Mucosa of gallbladder (tissue), 1 donor: ENCODE data around the gene MEP1A. TPM values are rescaled to one million over a fixed set of nuclear protein-coding genes. Genes with fewer than 3 reads are reported as not detected.
"Not testable (repeated sequence)": the region's sequence is repeated elsewhere in the genome, so short reads cannot be mapped to it uniquely, and the experiment has no call there.

ENCODE experiments used
- DNase-seq: peaks from one replicate; pipeline ENCODE4 v3.0.0-alpha.2; 2020; ENCODE audit warnings: low spot score
- total RNA-seq: library from RNA; stranded (reverse); gene quantifications from one replicate; pipeline ENCODE4 v1.2.1, GENCODE V29; 2021
- donor health status: DM: no; HTN: no; CAD: no.

Gene MEP1A
- total RNA-seq, 1 donor from 2014 or later: not detected

DNA sequence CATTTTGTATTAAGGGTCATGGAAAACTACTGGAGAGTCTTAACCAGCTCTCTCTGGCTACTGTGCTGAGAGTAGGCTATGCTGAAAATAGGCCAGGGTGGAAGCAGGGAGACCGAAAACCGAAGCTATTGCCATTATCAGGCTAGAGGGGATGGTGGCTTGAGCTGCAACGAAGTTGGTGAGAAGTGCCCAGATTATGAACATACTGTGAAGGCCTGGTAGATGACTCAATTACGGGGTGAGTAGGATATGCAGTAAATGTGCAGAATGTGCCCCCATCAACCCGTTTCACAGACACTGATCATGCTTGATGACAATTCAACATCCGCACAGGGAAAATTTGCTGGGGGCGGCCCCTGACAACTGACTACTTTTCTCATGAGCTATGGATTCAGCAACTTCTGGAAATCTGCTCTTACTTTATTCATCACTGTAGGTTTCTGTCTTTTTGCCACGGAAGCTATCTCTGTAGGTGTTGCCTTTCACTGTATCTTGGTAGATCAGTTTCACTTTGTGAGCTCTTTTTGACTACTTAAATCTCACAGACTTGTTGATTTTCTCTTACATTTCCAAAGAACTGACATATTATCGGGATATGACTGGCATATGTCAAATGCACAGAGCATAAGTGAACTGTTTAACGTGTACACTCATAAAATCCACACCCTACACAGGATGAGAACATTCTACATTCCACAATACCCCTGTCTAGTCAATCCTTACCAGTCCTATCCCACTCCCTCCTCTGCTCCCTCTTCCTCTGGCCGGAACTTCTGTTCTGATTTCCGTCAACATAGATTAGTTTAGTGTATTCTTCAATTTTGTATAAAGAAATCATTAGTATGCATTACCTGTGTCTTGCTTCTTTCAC, 15.5 kb upstream of the MEP1A start:
- DNase-seq: no peak

DNA sequence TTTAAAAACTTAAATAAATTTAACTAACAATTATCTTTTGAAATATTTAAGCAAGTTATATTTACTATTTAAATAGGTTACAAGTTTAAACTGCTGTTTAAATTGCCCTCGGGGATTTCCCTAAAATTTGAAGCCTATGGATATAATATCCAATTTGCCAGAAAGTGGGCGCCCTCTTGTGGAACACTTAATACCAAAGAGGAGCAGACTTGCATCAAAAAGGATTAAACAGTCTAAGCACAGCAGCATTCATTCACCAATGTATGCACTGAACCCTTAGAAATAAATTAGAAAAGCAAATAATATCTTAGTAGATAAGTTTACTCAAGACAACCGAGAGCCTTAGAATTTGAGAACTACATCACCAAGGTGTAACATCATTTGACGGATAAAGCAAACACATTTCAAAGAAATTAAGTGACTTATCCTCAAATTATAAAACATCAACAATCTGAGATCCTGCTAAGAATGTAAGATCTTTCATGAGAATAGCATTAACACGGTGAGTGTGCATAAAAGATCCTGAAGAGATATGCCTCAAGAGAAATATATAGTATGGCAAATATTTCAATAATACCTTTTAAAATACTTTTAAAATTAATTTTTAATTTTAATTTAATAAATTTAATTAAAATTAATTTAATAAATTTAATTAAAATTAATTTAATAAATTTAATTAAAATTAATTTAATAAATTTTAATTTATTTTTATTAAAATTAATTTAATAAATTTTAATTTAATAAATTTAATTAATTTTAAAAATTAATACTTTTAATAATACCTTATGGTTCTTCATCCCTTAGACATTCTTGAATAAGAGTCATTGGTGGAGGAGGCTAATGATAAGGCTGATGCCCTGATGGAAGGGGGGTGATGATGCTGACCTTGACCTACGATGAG, 11.5 kb upstream of the MEP1A start:
- peak; percentile 58 for DNase-seq

DNA sequence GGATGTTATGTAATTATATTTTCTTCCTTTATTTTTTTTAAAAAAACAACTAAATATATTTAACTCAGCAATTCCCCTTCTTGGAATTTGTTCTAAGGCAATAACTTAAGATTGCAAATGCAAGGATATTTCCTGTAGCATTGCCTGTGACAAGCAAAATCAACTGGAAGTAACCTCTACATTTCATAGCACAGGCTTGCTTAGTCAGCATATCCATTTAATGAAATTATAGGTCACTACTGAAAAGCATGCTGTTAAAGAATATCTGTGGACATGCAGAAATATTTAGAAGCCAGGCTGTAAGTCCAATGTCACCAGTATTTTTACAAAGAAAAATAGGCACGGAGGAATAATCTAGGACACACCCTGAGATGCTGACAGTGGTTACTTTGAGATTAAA, 8.7 kb upstream of the MEP1A start:
- DNase-seq: no peak

DNA sequence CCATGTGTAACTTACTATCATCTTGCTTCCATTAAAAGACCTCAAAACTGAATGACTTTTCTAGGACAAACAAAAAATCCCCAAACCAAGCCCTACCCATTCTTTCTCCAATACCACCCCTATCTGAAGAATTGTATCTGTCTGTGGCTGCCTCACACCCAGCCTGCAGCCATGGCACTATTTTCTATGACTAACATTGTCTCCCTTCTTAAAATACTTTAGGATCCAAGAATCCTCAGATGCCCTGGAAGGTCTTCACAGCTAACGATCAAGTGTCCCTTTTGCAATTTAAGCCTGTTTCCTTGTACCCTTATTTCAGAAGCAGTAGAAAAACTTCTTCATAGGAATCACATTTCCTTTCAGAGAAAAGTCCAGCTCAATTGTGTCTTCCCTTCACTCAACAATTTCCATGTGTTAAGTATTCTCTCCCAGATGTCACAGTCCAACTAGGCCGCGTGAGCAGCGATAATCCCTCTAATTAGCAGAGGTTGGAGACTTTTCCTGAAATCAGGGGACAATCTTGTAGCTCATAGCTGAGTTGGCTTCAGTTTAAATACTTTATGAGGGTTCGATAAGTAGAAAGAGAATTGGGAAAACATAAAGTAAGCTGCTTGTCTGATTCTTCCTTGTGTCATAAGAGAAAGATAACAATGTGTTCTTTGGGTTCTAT, 5.2 kb upstream of the MEP1A start:
- DNase-seq: no peak

DNA sequence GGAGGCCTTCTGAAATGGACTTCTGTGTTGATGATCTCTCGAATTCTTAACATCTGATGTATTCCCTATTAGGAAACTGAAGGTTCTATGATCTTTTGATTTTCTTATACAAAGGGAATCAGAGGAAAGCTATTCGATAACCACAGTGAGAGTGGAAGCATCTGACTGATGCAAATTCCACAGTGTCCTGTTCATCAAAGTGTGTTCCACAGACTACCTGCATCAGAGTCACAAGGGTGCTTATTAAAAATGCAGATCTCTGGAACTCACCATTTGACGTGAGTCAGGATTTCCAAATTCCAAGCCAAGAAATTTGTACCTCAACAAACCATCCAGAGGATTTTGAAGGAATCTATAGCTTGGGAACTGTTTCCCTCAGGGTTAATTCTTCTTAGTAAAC, 4.4 kb upstream of the MEP1A start:
- no peak for DNase-seq

DNA sequence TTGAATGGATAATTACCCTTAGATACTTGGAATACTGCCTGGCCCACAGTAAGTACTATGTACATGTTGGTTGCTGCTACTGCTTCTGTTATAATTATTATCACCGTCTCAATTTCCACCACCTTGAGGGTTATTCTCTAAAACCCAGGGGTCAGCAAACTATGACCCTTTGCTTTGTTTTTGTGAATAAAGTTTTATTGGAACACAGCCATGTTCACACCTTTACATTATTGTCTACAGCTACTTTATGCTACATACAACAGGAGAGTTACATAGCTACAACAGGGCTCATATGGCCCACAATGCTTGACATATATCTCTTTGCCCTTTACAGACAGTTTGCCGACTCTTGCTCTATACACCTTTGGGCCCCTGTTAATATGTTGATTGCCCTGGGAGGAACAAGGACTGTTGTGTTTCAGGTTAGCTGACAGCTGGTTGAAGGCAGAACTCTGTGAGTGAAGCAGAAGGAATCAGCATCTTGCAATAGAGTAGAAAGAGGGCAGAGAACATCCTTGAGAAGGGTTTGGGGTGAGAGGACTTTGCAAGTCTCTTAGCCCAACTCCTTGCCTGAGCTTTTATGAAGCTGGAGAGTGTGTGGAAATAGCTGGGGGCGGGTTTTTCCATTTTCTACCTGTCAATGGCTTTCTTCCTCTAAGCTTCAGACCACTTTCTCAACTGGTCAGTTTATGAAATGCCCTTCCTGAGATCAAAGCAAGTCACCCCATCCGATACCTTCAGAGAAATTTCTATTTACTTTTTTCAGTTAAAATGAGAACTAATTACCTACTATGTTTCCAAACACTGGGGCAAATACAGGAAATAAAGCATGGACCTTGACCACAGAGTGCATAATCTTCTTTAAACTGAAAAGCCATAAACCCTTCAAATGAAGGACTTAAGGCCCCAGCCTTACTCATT, 3.5 kb upstream of the MEP1A start:
- DNase-seq: no peak

DNA sequence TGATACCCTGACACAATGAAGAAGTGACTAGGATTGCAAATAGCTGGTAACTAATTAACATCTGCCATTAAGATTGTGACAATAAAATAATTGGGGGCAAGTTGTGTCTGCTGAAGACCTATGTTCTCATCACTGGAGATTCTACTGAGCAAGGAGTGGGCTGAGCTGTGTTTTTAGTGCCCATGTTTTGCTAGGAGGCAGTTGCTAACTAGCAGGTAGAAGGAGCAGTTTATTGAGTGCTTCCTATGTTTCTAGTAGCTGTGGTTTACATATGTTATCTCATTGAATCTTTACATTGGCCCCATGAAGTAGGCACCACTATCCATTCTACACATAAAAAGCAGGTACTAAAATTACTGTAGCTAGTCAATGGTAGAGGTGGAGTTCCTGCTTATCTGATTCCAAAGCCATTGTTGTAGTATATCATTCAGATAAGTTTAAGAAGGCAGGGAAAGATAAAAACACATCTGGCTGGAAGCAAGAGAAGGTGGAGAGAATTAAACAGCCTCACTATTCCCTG, 2.8 kb upstream of the MEP1A start:
- no peak for DNase-seq

DNA sequence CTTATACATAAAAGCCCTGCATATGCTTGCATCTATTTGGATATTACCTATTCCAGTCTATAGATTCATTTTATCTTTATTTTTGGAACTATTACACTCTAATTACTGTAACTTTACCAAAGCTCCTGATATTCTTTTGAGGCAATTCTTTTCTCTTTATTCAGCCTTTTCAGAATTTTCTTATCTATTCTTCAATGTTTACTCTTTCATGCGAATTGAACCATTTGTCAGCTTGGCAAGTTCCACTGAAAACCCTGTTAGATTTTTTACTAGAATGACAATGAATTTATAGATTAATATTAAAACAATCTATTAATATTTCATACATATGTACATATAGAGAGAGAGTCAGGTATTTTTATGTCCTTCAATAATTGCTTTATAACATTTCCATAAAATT, 554 bp upstream of the MEP1A start:
- no peak for DNase-seq

DNA sequence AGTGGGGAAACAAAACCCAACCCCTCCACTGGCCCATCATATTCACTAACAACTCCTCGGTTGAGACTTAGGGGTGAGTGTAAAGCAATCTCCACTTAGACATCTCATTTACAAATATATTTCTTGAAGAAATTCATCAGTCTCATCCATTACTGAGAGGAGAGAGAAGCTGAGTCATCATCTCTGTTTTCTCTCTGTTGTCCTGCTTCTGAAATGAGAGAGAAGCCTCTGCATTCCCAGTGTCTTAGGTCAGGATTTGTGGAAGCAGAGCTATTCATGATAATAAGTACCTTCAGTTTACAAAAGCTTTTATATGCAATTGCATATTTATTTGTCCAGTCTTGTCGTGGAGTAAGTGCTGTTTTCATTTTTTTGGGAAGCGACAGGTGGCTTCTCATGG, 879 bp downstream of the MEP1A start:
- no peak for DNase-seq

DNA sequence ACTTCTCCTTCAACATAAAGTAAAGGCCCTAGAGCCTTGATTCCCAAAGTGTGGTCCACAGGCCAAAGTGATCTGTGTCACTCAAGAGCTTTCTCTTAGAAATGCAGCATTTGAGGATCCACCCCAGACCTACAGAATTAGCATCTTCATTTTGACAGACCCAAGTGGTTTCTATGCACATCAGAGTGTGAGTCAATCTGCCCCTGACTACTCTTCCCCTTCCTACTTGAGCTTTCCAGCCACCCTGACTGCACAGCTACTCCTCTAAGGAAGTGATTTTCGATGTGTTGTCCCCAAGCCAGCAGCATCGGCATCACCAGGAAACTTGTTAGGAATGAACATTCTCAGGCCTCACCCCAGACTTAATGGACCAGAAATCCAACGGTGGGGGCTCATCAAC, 2.6 kb downstream of the MEP1A start:
- DNase-seq: no peak

DNA sequence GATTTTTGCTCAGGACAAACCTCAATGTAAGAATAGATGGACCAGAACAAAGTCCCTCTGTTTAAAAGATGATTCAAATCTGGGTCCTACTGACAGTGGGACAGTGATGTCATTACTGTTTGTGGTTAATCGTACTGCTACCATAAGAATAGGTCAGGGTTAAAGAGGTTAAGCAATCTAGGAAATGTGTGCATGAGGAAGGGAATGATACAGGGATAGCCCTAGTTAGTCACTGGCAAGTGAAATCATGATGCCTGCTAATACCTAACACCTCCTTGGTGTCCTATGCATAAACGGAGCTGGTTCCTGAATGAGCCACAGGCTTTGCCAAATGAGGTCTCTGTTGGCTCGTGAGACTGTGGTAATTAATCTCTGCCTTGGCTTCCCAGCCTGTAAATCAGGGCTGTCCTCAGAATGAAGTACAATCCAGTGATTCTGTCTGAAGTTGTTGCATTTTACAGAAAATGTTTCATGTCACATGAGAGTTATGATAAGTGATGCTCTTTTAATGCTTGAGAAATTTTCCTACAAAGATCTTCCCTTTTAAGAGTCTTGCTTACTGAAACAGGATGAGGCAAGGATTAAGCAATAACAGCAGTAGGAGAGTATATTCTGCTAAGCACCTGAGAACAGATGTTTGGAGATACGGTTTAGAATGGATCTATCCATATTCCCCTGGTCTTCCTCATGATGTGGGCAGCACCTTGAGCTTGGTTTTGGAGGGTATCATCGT, 3.8 kb downstream of the MEP1A start:
- no peak for DNase-seq

DNA sequence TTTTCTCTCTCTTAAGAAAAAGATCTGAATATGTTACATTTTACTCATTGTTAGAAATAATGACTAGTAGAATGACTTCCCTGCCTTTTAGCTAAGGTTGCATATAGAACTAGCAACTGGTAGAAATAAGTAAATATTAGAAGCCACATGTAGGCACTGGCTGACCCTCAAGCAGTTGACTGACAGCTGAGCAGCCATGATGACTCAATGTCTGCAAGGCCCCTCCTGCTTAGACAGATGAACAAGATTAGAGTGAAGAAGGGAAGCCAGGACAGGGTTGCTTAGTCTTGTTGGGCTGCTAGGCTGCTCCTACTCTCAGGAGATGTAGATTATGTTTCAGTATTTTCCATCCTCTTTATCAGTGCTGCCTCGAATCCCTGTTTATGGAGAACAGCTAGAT, 6.5 kb downstream of the MEP1A start:
- no peak for DNase-seq

DNA sequence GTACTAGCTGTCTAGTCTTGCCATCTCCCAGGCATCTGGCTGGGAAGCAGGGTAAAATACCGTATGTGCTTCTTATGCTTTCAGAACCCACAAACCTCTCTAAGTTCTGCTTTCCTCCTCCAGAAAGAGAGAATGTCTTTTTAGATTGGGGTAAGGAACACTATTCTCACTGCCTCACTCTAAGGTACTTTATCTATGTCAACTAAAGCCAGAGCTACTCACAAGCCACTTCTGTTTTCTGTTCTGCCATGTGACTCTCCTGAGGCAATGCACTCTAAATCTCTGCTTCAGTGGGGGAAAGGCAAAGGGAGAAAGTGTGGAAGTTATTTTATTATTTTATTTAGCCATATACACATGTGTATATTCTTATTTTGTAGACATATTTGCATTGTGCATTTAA, 15.6 kb downstream of the MEP1A start:
- no peak for DNase-seq

DNA sequence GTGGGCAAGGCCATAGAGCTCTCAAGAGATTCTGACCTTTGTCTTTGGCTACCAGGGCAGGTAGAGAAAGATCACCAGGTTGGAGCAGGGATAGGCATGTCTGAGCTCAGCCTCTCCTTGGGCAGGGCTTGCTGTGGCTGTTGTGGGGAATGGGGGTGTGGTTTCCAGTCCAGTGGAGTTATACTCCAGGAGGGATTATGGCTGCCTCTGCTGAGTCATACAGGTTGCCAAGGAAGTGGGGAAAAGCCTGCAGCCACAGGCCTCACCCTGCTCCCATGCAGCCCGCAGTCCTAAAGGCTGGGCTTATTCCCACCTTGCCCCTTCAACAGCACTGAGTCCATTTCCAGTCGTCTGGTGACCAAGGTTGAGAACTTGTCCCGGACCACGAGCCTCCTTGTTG, 21.9 kb downstream of the MEP1A start:
- DNase-seq: no peak

DNA sequence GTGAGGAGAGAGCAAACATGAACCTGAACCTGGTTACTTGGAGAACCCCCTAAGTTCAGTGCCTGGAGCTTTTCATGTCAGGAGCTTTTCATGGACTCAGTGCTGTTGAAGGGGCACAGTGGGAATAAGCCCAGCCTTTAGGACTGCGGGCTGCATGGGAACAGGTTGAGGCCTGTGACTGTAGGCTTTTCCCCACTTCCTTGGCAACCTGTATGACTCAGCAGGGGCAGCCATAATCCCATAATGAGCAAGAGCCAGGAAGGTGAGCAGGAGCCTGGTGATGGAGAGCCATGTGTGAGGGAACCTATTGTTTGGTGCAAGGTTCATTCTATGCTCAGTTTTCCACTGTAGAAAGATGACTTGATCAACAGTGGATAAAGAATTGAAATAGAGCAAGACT, 23.4 kb downstream of the MEP1A start:
- no peak for DNase-seq

DNA sequence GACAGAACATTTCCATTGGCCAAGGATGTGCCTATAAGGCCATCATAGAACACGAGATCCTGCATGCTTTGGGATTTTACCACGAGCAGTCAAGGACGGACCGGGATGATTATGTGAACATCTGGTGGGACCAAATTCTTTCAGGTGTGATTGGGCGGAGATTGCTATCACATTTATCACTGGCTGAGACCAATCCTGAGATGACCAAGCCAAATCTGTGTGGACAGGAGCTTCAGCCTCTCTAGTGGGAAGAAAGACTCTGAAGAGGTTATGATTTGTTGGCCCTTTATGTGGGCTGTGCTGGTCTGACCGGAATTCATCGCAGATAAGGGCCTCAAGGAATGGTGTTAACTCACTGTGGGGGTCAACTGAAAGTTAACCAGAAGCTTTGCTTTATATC, 26.4 kb downstream of the MEP1A start:
- DNase-seq: no peak

DNA sequence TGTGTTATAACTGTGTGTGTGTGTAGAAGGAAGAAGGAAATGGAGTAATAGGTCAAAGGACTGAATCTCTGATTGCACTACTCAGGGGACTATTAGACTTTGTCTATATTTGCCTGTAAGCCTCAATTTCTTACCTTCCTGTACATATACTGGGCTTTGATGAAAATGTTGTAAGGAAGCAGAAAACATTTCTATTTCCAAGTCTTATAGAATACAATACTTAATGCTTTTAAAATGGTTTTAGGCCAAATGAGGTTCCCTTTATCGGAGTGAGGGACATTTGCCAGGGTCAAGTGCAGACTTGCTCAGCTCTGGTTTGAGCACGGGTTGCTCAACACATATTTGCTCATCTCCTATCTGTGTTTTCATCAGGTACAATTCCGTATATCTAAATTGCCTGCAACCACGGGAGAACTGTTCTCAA, 28.3 kb downstream of the MEP1A start:
- no peak for DNase-seq

DNA sequence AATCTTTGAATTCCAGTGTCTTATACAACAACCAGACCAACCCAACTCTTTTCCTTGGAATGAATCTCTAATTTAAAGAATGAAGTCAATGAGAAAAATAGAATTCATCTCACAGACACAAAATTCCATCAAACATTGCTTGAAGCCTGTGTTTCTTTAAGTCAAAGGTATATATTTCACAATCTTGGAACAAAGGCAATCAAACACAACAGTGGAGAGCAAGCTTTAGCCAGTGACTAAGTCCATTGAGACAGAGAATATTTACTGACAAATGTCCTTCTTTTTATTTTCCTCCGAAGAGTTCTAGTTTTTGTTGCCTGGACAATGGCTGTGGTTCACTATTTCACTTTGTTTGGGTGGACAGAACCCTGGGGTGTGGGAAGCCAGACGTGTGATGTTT, 35.8 kb downstream of the MEP1A start:
- no peak for DNase-seq

DNA sequence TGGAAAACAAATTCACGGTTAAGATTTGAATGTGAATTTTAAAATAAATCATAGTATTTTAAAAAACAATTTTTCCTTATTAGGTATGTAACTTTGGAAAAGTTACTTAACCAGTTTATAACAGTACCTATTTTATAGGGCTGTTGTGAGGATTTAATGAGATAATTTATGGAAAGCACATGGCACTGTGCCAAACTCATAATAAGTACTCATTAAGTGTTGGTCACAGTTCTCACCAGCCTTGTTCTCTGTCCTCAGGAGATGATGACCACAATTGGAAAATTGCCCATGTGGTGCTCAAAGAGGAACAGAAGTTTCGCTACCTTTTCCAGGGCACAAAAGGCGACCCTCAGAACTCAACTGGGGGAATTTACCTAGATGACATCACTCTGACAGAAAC, 39.6 kb downstream of the MEP1A start:
- no peak for DNase-seq

DNA sequence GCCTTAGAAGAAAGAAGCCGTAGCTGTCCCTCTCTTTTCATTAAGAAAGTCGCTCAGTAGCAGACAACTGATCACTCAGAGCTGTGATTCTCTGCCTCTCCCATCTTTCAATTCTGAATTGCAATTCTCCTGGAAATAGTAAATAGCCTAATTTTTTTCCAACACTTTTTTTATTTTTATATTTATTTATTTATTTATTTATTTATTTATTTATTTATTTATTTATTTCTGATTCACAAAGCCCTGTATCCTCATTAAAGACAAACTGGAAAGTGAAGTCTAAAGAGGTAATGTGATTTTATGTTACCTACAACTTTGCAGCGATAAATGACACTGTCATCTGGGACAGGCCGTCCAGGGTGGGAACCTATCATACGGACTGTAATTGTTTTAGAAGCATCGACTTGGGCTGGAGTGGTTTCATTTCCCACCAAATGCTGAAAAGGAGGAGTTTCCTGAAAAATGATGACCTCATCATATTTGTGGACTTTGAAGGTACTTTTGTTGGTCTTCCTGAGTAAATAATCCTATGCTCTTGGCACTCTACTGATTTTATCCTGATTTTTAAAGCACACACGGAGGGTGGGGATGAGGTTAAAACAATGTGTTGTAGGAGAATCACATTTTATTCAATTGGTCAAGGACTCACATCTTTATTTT, 41.2 kb downstream of the MEP1A start:
- not testable (repeated sequence) for DNase-seq
